Smooth muscle cell (in vitro differentiated cells): Measurements from ENCODE around the gene RNF217. TPM values are rescaled to one million over a fixed set of nuclear protein-coding genes. Genes with fewer than 3 reads are reported as not detected.
A peak's percentile ranks its signal among the peaks of the same experiment; 100 is the strongest.

Experiments
- DNase-seq: peaks from one replicate; lab custom pipeline; 2025; ENCODE audit not compliant: unreplicated experiment; lab: John Stamatoyannopoulos, UW
- H2AFZ ChIP-seq: fragments of 200-600 bp; sonication (generic); 2 replicates; pipeline ENCODE4 v1.6.0; 2016; ENCODE audit warnings: antibody characterized with exemption, low read depth, mild to moderate bottlenecking
- H3F3A ChIP-seq: fragments of 200-600 bp; sonication (generic); 2 replicates; pipeline ENCODE4 v1.6.0; 2017; ENCODE audit warnings: antibody characterized with exemption, low read depth
- H3K27ac ChIP-seq: fragments of 200-600 bp; sonication (generic); 2 replicates; pipeline ENCODE4 v1.5.1; 2016; ENCODE audit warnings: low read depth, mild to moderate bottlenecking
- H3K27me3 ChIP-seq: fragments of 200-600 bp; sonication (generic); 2 replicates; pipeline ENCODE4 v1.6.1; 2016; ENCODE audit warnings: low read depth, mild to moderate bottlenecking
- H3K36me3 ChIP-seq: fragments of 200-600 bp; sonication (generic); 2 replicates; pipeline ENCODE4 v1.5.1; 2016; ENCODE audit warnings: low read depth
- H3K4me1 ChIP-seq: fragments of 200-600 bp; sonication (generic); 2 replicates; pipeline ENCODE4 v1.5.1; 2016; ENCODE audit warnings: low read depth
- H3K4me2 ChIP-seq: fragments of 200-600 bp; sonication (generic); 2 replicates; pipeline ENCODE4 v1.6.0; 2016; ENCODE audit warnings: mild to moderate bottlenecking
- H3K4me3 ChIP-seq: fragments of 200-600 bp; sonication (generic); 2 replicates; pipeline ENCODE4 v1.5.1; 2016; ENCODE audit warnings: mild to moderate bottlenecking
- H3K79me2 ChIP-seq: fragments of 200-600 bp; sonication (generic); 2 replicates; pipeline ENCODE4 v1.6.0; 2016; ENCODE audit warnings: low read depth, mild to moderate bottlenecking
- H3K9ac ChIP-seq: fragments of 200-600 bp; sonication (generic); 2 replicates; pipeline ENCODE4 v1.6.0; 2016; ENCODE audit warnings: low read depth
- H3K9me3 ChIP-seq: fragments of 200-600 bp; sonication (generic); replicated peaks from 2 replicates; pipeline ENCODE4 v1.5.1; 2016; ENCODE audit warnings: low read depth
- H4K20me1 ChIP-seq: fragments of 200-600 bp; sonication (generic); 2 replicates; pipeline ENCODE4 v1.6.0; 2016; ENCODE audit warnings: low read depth
- WGBS: methylation state at CpG from one replicate; pipeline ENCODE4 v1.1.7; 2016; ENCODE audit warnings: low lambda C conversion rate; 5-methylcytosine and 5-hydroxymethylcytosine counted together
- polyA plus RNA-seq: library from polyadenylated mRNA; unstranded; fragments of >200 nt; fragmentation: Nextera tagmentation; extraction: Ambion mirVana; gene quantifications from 2 replicates; pipeline ENCODE4 v1.2.1, GENCODE V29; 2016
- total RNA-seq: library from RNA; depleted of rRNA; stranded (reverse); fragments of >200 nt; gene quantifications from 2 replicates; pipeline ENCODE4 v1.2.3, GENCODE V29; 2014
- TF ChIP-seq, protein P1 (sequence below): fragments of 200-600 bp; sonication (generic); IDR thresholded peaks from 2 replicates; pipeline ENCODE4 v1.5.1; 2017; ENCODE audit warnings: borderline replicate concordance, mild to moderate bottlenecking, antibody characterized with exemption; ENCODE audit not compliant: insufficient read depth, poor library complexity, severe bottlenecking

RNF217 gene
- total and polyA plus RNA-seq, 2 experiments from 2014 or later = 15.6 to 127 TPM

DNA sequence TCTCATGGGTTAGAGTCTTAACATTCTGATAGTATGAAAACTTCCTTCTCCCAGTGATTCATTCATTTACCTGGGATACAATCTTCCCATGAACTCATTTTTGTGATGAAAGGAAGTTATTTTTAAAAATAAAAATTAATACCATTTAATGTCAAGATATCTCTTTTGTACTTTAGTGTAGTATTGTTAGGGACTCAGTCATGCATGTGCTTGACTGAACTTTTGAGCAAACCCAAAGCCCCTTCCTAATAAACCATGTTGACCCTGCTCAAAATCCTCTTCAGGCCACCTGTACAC, 52.4 kb downstream of the RNF217 start:
- Histone ChIP-seq H3K36me3 (no peaks in the 10 kb centered on the region), H4K20me1 (no peaks in the 10 kb centered on the region), H3F3A (peaks cover 17% of the 10 kb centered on the region), H3K27me3 (no peaks in the 10 kb centered on the region), H3K9ac (no peak overlapping the region), H3K4me1 (peaks cover 21% of the 10 kb centered on the region), H3K4me2 (peak overlapping the region; percentile 74), H3K79me2 (peaks cover 92% of the 10 kb centered on the region), H3K27ac (peak overlapping the region; percentile 68), H3K9me3 (no peaks in the 10 kb centered on the region), H3K4me3 (no peak overlapping the region), H2AFZ (no peak overlapping the region)
- no peak for DNase-seq
- TF ChIP-seq, protein P1, sequence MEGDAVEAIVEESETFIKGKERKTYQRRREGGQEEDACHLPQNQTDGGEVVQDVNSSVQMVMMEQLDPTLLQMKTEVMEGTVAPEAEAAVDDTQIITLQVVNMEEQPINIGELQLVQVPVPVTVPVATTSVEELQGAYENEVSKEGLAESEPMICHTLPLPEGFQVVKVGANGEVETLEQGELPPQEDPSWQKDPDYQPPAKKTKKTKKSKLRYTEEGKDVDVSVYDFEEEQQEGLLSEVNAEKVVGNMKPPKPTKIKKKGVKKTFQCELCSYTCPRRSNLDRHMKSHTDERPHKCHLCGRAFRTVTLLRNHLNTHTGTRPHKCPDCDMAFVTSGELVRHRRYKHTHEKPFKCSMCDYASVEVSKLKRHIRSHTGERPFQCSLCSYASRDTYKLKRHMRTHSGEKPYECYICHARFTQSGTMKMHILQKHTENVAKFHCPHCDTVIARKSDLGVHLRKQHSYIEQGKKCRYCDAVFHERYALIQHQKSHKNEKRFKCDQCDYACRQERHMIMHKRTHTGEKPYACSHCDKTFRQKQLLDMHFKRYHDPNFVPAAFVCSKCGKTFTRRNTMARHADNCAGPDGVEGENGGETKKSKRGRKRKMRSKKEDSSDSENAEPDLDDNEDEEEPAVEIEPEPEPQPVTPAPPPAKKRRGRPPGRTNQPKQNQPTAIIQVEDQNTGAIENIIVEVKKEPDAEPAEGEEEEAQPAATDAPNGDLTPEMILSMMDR = no peak

DNA sequence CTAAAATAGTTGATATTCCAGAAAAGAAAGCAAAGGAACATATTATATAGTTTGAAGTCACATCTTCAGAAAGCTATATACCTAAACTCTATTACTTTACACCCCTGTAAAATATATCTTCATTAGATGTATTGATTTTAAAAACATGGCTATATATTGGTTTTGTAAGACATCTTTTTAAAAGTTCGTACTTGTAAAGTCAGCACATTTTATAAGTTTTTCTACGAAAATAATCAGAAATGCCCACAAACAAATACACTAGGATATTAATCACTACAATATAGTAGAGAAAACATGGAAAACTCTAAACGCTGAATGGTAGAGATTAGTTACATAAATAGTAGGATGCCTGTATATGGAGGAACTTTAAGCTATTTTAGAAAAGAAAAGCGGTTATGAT, 52.9 kb downstream of the RNF217 start:
- Histone ChIP-seq H3K4me2 (peak overlapping the region; percentile 74), H3K79me2 (peaks cover 91% of the 10 kb centered on the region), H3K9me3 (no peaks in the 10 kb centered on the region), H3K27ac (peak overlapping the region; percentile 68), H4K20me1 (no peaks in the 10 kb centered on the region), H3K27me3 (no peaks in the 10 kb centered on the region), H3F3A (peaks cover 20% of the 10 kb centered on the region), H3K36me3 (no peaks in the 10 kb centered on the region), H3K4me1 (peaks cover 21% of the 10 kb centered on the region), H3K4me3 (no peak overlapping the region), H3K9ac (no peak overlapping the region), H2AFZ (no peak overlapping the region)
- 96% methylated on average over 4 of the region's 4 CpGs for WGBS
- TF ChIP-seq, protein P1 = no peak
- DNase-seq = no peak

DNA sequence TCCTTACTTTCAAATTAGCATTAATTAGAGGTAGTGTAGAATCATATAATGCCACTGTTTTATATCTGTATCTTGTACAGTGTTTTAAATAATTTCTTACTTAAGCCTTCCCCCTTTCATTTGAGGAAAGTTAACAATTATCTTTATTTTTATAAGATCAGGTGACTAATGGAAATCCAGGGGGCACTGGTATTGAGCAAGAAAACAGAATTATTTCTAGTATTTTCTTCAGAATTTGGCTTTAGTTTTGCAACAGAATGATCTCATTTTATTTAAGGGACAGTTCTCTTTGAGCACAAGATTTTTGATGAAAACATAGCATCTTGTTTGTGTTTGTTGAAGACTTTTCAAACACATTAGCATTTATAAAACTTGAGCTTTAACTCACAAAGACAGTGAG, 55.9 kb downstream of the RNF217 start:
- Histone ChIP-seq H3K36me3 (no peaks in the 10 kb centered on the region), H3F3A (peaks cover 15% of the 10 kb centered on the region), H4K20me1 (no peaks in the 10 kb centered on the region), H3K9me3 (no peaks in the 10 kb centered on the region), H3K4me3 (no peak overlapping the region), H2AFZ (no peak overlapping the region), H3K27me3 (no peaks in the 10 kb centered on the region), H3K4me2 (no peak overlapping the region), H3K9ac (no peak overlapping the region), H3K79me2 (peaks cover 91% of the 10 kb centered on the region), H3K4me1 (peaks cover 25% of the 10 kb centered on the region), H3K27ac (peak overlapping the region; percentile 74)
- TF ChIP-seq, protein P1 = no peak
- no peak for DNase-seq

DNA sequence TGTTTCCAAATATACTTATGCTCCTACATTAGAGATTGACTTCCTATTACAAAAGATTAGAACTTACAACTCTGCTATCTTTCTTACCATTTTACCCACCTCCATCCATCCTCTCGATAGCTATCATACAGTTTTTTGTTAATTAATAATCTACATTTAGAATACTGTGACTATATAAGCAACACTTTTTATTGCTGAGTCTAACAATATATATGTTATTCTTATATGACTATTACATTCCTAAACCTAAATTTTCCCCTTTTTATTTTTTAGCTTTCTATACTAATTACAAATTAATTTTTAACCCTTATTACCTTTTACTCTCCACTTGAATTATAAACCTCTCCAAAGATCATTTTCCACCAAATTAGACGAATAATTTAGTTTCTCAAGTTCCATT, 57.0 kb downstream of the RNF217 start:
- WGBS = 95% methylated on average over 2 of the region's 2 CpGs
- peak overlapping the region; percentile 74 for H3K27ac ChIP-seq

More for the DNA sequence above, 57.0 kb downstream of the RNF217 start:
- Histone ChIP-seq H3K4me2 (peak overlapping the region; percentile 27), H3K79me2 (peaks cover 98% of the 10 kb centered on the region), H3K9me3 (no peaks in the 10 kb centered on the region), H2AFZ (no peak overlapping the region), H3K9ac (no peak overlapping the region), H3F3A (peaks cover 11% of the 10 kb centered on the region), H4K20me1 (no peaks in the 10 kb centered on the region), H3K27me3 (no peaks in the 10 kb centered on the region), H3K4me3 (no peak overlapping the region), H3K4me1 (peaks cover 16% of the 10 kb centered on the region), H3K36me3 (no peaks in the 10 kb centered on the region)
- TF ChIP-seq, protein P1 = no peak
- DNase-seq = no peak
